Neural progenitor cell (in vitro differentiated cells): ENCODE data around the gene RPS2.

Experiments used
- EZH2 ChIP-seq: fragments of 200-600 bp; sonication (generic); IDR thresholded peaks from 2 replicates; pipeline ENCODE4 v1.6.1; 2017; ENCODE audit warnings: antibody characterized with exemption, mild to moderate bottlenecking, moderate library complexity
- TF ChIP-seq, protein P1 (sequence below): fragments of 200-600 bp; sonication (generic); IDR thresholded peaks from 2 replicates; pipeline ENCODE4 v1.5.1; 2017; ENCODE audit warnings: antibody characterized with exemption, mild to moderate bottlenecking

DNA sequence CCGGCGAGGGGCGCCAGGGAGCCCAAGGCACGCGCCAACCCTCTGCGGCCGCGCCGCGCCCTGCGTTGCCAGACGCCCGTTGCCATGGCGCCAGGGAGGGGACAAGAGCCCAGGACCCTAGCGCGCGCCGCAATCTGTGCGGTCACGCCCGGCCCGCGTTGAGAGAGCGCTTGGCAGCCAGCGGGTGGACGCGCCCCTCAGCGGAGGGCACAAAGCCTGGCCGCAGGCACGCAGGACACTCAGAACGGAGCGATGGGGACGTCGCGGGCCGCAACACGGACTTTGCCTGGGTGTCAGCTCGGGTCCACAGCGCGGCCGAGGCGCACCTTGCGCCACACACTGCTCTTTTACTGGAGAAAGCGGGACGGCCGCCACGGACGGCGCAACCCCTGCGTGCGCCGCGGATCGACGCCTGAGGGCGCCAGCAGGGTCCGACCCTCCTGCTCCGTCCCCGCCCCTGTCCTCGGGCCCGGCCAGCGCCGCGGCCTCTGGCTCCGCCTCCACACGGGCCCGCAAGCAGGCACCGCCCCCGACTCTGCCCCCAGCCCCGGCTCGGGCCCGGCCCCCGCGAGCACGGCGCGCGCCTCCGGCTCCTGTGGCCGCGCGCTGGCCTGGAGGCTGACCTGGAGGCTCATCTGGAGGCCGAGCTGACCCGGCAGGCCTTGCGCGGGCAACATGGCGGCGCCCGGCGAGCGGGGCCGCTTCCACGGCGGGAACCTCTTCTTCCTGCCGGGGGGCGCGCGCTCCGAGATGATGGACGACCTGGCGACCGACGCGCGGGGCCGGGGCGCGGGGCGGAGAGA lies 19.1 kb upstream of the RPS2 start, which contains the start of gene GFER:
- TF ChIP-seq, protein P1, sequence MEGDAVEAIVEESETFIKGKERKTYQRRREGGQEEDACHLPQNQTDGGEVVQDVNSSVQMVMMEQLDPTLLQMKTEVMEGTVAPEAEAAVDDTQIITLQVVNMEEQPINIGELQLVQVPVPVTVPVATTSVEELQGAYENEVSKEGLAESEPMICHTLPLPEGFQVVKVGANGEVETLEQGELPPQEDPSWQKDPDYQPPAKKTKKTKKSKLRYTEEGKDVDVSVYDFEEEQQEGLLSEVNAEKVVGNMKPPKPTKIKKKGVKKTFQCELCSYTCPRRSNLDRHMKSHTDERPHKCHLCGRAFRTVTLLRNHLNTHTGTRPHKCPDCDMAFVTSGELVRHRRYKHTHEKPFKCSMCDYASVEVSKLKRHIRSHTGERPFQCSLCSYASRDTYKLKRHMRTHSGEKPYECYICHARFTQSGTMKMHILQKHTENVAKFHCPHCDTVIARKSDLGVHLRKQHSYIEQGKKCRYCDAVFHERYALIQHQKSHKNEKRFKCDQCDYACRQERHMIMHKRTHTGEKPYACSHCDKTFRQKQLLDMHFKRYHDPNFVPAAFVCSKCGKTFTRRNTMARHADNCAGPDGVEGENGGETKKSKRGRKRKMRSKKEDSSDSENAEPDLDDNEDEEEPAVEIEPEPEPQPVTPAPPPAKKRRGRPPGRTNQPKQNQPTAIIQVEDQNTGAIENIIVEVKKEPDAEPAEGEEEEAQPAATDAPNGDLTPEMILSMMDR, result peak; percentile 44
- TF ChIP-seq EZH2, result no peak
